HuH-7 (cell line): ENCODE measurements around the gene UHRF1.
A peak's percentile ranks its signal among the peaks of the same experiment; 100 is the strongest.

ENCODE experiments used
- DNase-seq: peaks from one replicate; pipeline ENCODE4 v3.0.0; 2011; ENCODE audit warnings: low spot score

UHRF1 gene

GRCh38 chr19:4991538-4991937 is 82.2 kb downstream of the UHRF1 start:
- no peak for DNase-seq

- DNase-seq = no peak
Measured at GRCh38 chr19:4991996-4992698, 82.8 kb downstream of the UHRF1 start.

- DNase-seq = no peak
Measured at GRCh38 chr19:4993683-4994082, 84.4 kb downstream of the UHRF1 start.

- no peak for DNase-seq
Measured at GRCh38 chr19:4996701-4997100, 87.4 kb downstream of the UHRF1 start.

- DNase-seq = no peak
Measured at GRCh38 chr19:4997297-4997696, 88.0 kb downstream of the UHRF1 start.

GRCh38 chr19:5000120-5000611 is 90.9 kb downstream of the UHRF1 start:
- no peak for DNase-seq

- peak; percentile 70 for DNase-seq
Measured at GRCh38 chr19:5001615-5002014, 92.3 kb downstream of the UHRF1 start.

GRCh38 chr19:5002143-5002542 is 92.8 kb downstream of the UHRF1 start:
- no peak for DNase-seq

GRCh38 chr19:5003781-5004180 is 94.5 kb downstream of the UHRF1 start:
- no peak for DNase-seq

- DNase-seq = no peak
Measured at GRCh38 chr19:5005096-5005495, 95.8 kb downstream of the UHRF1 start.

- DNase-seq = no peak
Measured at GRCh38 chr19:5006201-5006600, 96.9 kb downstream of the UHRF1 start.

- DNase-seq = no peak
Measured at GRCh38 chr19:5006821-5007220, 97.5 kb downstream of the UHRF1 start.
